ENCODE measurements around the gene R3HDM4.

The R3HDM4 gene

GRCh38 chr19:903266-903797 is 9.7 kb downstream of the R3HDM4 start:
- H3K27ac ChIP-seq (ENCODE audit: low read depth, low read length): no peak overlapping the region
- H3K23ac ChIP-seq (ENCODE audit: low read length): no peak overlapping the region
- no peak overlapping the region for H2AK5ac ChIP-seq (ENCODE audit: low read length)
- H3K79me1 ChIP-seq (ENCODE audit: low read length): peaks cover 4% of the 10 kb centered on the region
- no peak overlapping the region for H2BK15ac ChIP-seq (replicated peaks; ENCODE audit: low read depth)
- no peak overlapping the region for H2BK120ac ChIP-seq (ENCODE audit: low read depth, low read length)
- H4K5ac ChIP-seq (ENCODE audit: low read length): no peak overlapping the region
- H3K4ac ChIP-seq (ENCODE audit: low read depth, low read length): no peak overlapping the region
- H3K36me3 ChIP-seq (ENCODE audit: control insufficient read depth, insufficient read depth, low read length): no peaks in the 10 kb centered on the region
- no peaks in the 10 kb centered on the region for H3K27me3 ChIP-seq (ENCODE audit: insufficient read depth, low read length, poor library complexity)
- no peak overlapping the region for H4K8ac ChIP-seq (ENCODE audit: low read depth, low read length)
- no peak overlapping the region for H3K4me2 ChIP-seq (ENCODE audit: low read length)
- no peak overlapping the region for H2BK5ac ChIP-seq (ENCODE audit: low read length)
- H3K4me1 ChIP-seq (ENCODE audit: control insufficient read depth, low read depth, low read length): no peaks in the 10 kb centered on the region
- no peak overlapping the region for H3K4me3 ChIP-seq (ENCODE audit: low read length)
- no peak overlapping the region for H3K9ac ChIP-seq (ENCODE audit: low read length)
- H3K79me2 ChIP-seq (ENCODE audit: control insufficient read depth, insufficient read depth, low read length): peaks cover 4% of the 10 kb centered on the region
- no peak overlapping the region for H3K18ac ChIP-seq (ENCODE audit: low read length)
- H3K56ac ChIP-seq (ENCODE audit: low read length): no peak overlapping the region
- no CpG with 5 or more reads among the region's 32 CpGs for WGBS (ENCODE audit: extremely low coverage, insufficient coverage, low lambda C conversion rate)
- no peak for DNase-seq

- no CpG with 5 or more reads among the region's 14 CpGs for WGBS (ENCODE audit: extremely low coverage, insufficient coverage, low lambda C conversion rate)
Observed at GRCh38 chr19:902446-903226, 10.4 kb downstream of the R3HDM4 start.

GRCh38 chr19:902093-902370 is 11.0 kb downstream of the R3HDM4 start:
- Histone ChIP-seq H3K79me1 (ENCODE audit: low read length) (peaks cover 2% of the 10 kb centered on the region), H3K18ac (ENCODE audit: low read length) (no peak overlapping the region), H3K9ac (ENCODE audit: low read length) (no peak overlapping the region), H3K4me3 (ENCODE audit: low read length) (no peak overlapping the region), H3K23ac (ENCODE audit: low read length) (no peak overlapping the region), H2AK5ac (ENCODE audit: low read length) (no peak overlapping the region), H3K4me1 (ENCODE audit: control insufficient read depth, low read depth, low read length) (no peaks in the 10 kb centered on the region), H3K4me2 (ENCODE audit: low read length) (no peak overlapping the region), H3K79me2 (ENCODE audit: control insufficient read depth, insufficient read depth, low read length) (peaks cover 2% of the 10 kb centered on the region), H3K36me3 (ENCODE audit: control insufficient read depth, insufficient read depth, low read length) (no peaks in the 10 kb centered on the region), H2BK15ac (replicated peaks; ENCODE audit: low read depth) (no peak overlapping the region), H3K4ac (ENCODE audit: low read depth, low read length) (no peak overlapping the region), H2BK120ac (ENCODE audit: low read depth, low read length) (no peak overlapping the region), H4K8ac (ENCODE audit: low read depth, low read length) (no peak overlapping the region), H3K56ac (ENCODE audit: low read length) (no peak overlapping the region), H4K5ac (ENCODE audit: low read length) (no peak overlapping the region), H3K27me3 (ENCODE audit: insufficient read depth, low read length, poor library complexity) (no peaks in the 10 kb centered on the region), H2BK5ac (ENCODE audit: low read length) (no peak overlapping the region), H3K27ac (ENCODE audit: low read depth, low read length) (no peak overlapping the region)
- WGBS (ENCODE audit: extremely low coverage, insufficient coverage, low lambda C conversion rate): no CpG with 5 or more reads among the region's 7 CpGs
- no peak for DNase-seq

More at GRCh38 chr19:902446-903226, 10.4 kb downstream of the R3HDM4 start:
- H2BK120ac ChIP-seq (ENCODE audit: low read depth, low read length): no peak overlapping the region
- no peak overlapping the region for H3K27ac ChIP-seq (ENCODE audit: low read depth, low read length)
- H2AK5ac ChIP-seq (ENCODE audit: low read length): no peak overlapping the region
- H2BK5ac ChIP-seq (ENCODE audit: low read length): no peak overlapping the region
- H3K4me1 ChIP-seq (ENCODE audit: control insufficient read depth, low read depth, low read length): no peaks in the 10 kb centered on the region
- no peak overlapping the region for H3K56ac ChIP-seq (ENCODE audit: low read length)
- no peak overlapping the region for H4K5ac ChIP-seq (ENCODE audit: low read length)
- no peak overlapping the region for H2BK15ac ChIP-seq (replicated peaks; ENCODE audit: low read depth)
- no peak overlapping the region for H3K9ac ChIP-seq (ENCODE audit: low read length)
- no peak overlapping the region for H4K8ac ChIP-seq (ENCODE audit: low read depth, low read length)
- H3K79me2 ChIP-seq (ENCODE audit: control insufficient read depth, insufficient read depth, low read length): peaks cover 4% of the 10 kb centered on the region
- H3K4me2 ChIP-seq (ENCODE audit: low read length): no peak overlapping the region
- H3K23ac ChIP-seq (ENCODE audit: low read length): no peak overlapping the region
- H3K79me1 ChIP-seq (ENCODE audit: low read length): peaks cover 4% of the 10 kb centered on the region
- no peaks in the 10 kb centered on the region for H3K27me3 ChIP-seq (ENCODE audit: insufficient read depth, low read length, poor library complexity)
- H3K18ac ChIP-seq (ENCODE audit: low read length): no peak overlapping the region
- H3K4me3 ChIP-seq (ENCODE audit: low read length): no peak overlapping the region
- no peak overlapping the region for H3K4ac ChIP-seq (ENCODE audit: low read depth, low read length)
- no peak for DNase-seq
- H3K36me3 ChIP-seq (ENCODE audit: control insufficient read depth, insufficient read depth, low read length): no peaks in the 10 kb centered on the region

- H3K9ac ChIP-seq (ENCODE audit: low read length): no peak overlapping the region
- no peak overlapping the region for H3K18ac ChIP-seq (ENCODE audit: low read length)
- H3K23ac ChIP-seq (ENCODE audit: low read length): no peak overlapping the region
- no peak overlapping the region for H3K4me2 ChIP-seq (ENCODE audit: low read length)
- H2BK120ac ChIP-seq (ENCODE audit: low read depth, low read length): no peak overlapping the region
- H3K36me3 ChIP-seq (ENCODE audit: control insufficient read depth, insufficient read depth, low read length): no peaks in the 10 kb centered on the region
- peaks cover 2% of the 10 kb centered on the region for H3K79me2 ChIP-seq (ENCODE audit: control insufficient read depth, insufficient read depth, low read length)
- H3K4me1 ChIP-seq (ENCODE audit: control insufficient read depth, low read depth, low read length): no peaks in the 10 kb centered on the region
- no peak overlapping the region for H3K4ac ChIP-seq (ENCODE audit: low read depth, low read length)
- H3K27me3 ChIP-seq (ENCODE audit: insufficient read depth, low read length, poor library complexity): no peaks in the 10 kb centered on the region
- H2BK5ac ChIP-seq (ENCODE audit: low read length): no peak overlapping the region
- no peak overlapping the region for H3K4me3 ChIP-seq (ENCODE audit: low read length)
- no peak overlapping the region for H3K56ac ChIP-seq (ENCODE audit: low read length)
- no peak overlapping the region for H4K5ac ChIP-seq (ENCODE audit: low read length)
- no peak overlapping the region for H2AK5ac ChIP-seq (ENCODE audit: low read length)
- no CpG with 5 or more reads among the region's 27 CpGs for WGBS (ENCODE audit: extremely low coverage, insufficient coverage, low lambda C conversion rate)
- H3K79me1 ChIP-seq (ENCODE audit: low read length): peaks cover 2% of the 10 kb centered on the region
- no peak overlapping the region for H3K27ac ChIP-seq (ENCODE audit: low read depth, low read length)
- no peak overlapping the region for H2BK15ac ChIP-seq (replicated peaks; ENCODE audit: low read depth)
- H4K8ac ChIP-seq (ENCODE audit: low read depth, low read length): no peak overlapping the region
- DNase-seq: no peak
Observed at GRCh38 chr19:901216-902092, 11.6 kb downstream of the R3HDM4 start.

- no peak overlapping the region for H3K9ac ChIP-seq (ENCODE audit: low read length)
- peak; percentile 59 for DNase-seq
Observed at GRCh38 chr19:900302-901111, 12.5 kb downstream of the R3HDM4 start.

More at GRCh38 chr19:900302-901111, 12.5 kb downstream of the R3HDM4 start:
- Histone ChIP-seq H3K27ac (ENCODE audit: low read depth, low read length) (no peak overlapping the region), H4K5ac (ENCODE audit: low read length) (no peak overlapping the region), H2AK5ac (ENCODE audit: low read length) (no peak overlapping the region), H3K79me1 (ENCODE audit: low read length) (peaks cover 2% of the 10 kb centered on the region), H3K79me2 (ENCODE audit: control insufficient read depth, insufficient read depth, low read length) (peaks cover 2% of the 10 kb centered on the region), H3K4ac (ENCODE audit: low read depth, low read length) (no peak overlapping the region), H3K27me3 (ENCODE audit: insufficient read depth, low read length, poor library complexity) (no peaks in the 10 kb centered on the region), H3K36me3 (ENCODE audit: control insufficient read depth, insufficient read depth, low read length) (no peaks in the 10 kb centered on the region), H3K18ac (ENCODE audit: low read length) (no peak overlapping the region), H3K4me1 (ENCODE audit: control insufficient read depth, low read depth, low read length) (no peaks in the 10 kb centered on the region), H3K4me3 (ENCODE audit: low read length) (no peak overlapping the region), H2BK15ac (replicated peaks; ENCODE audit: low read depth) (no peak overlapping the region), H2BK5ac (ENCODE audit: low read length) (no peak overlapping the region), H3K23ac (ENCODE audit: low read length) (no peak overlapping the region), H3K56ac (ENCODE audit: low read length) (no peak overlapping the region), H3K4me2 (ENCODE audit: low read length) (no peak overlapping the region), H2BK120ac (ENCODE audit: low read depth, low read length) (no peak overlapping the region), H4K8ac (ENCODE audit: low read depth, low read length) (no peak overlapping the region)
- no CpG with 5 or more reads among the region's 30 CpGs for WGBS (ENCODE audit: extremely low coverage, insufficient coverage, low lambda C conversion rate)
